Measurements from ENCODE around the gene DRICH1.

- TF ChIP-seq KIAA2018 (CRISPR knock-in tag; IDR thresholded peaks at IDR 0.05; ENCODE audit: borderline replicate concordance) (no peak), RAD21 (CRISPR knock-in tag; IDR thresholded peaks at IDR 0.05) (no peak), ARID2 (CRISPR knock-in tag; IDR thresholded peaks at IDR 0.05; ENCODE audit: borderline replicate concordance) (no peak), JUN (CRISPR knock-in tag; IDR thresholded peaks at IDR 0.05) (no peak)
These were observed 41.0 kb upstream of the DRICH1 start for GRCh38 chr22:23673050-23673620.
